Heart left ventricle (tissue), 16 donors: ENCODE data around the gene EYA4. TPM values are rescaled to one million over a fixed set of nuclear protein-coding genes. Genes with fewer than 3 reads are reported as not detected.
A peak's percentile ranks its signal among the peaks of the same experiment; 100 is the strongest.

ENCODE experiments used
- ATAC-seq, 4 donors: fragments of 200-7000 bp; cut with Tn5 transposase; one replicate each; pipeline ENCODE4 v1.9.1; 2020 to 2022; ENCODE audit warnings: moderate library complexity in 4 of 4, mild to moderate bottlenecking in 3 of 4, moderate number of reproducible peaks in 1 of 4
- DNase-seq, 5 donors: peaks; one replicate each; pipeline ENCODE4 v3.0.0-alpha.2; 2020
- H3K27ac ChIP-seq, 12 donors: fragments of 200-600 bp; sonication (generic) in 4 of 12; one replicate each; pipeline versions ENCODE4 v1.5.0 to v1.8.0; 2016 to 2022; ENCODE audit warnings: mild to moderate bottlenecking in 2 of 12
- H3K27me3 ChIP-seq, 9 donors: fragments of 200-600 bp; sonication (generic) in 2 of 9; one replicate each; pipeline versions ENCODE4 v1.5.1 to v1.8.0; 2016 to 2022; ENCODE audit warnings: mild to moderate bottlenecking in 3 of 9
- H3K36me3 ChIP-seq, 9 donors: fragments of 200-600 bp; sonication (generic) in 2 of 9; one replicate each; pipeline versions ENCODE4 v1.5.0 to v1.8.0; 2018 to 2022; ENCODE audit warnings: mild to moderate bottlenecking in 2 of 9
- H3K4me1 ChIP-seq, 12 donors: fragments of 200-600 bp; sonication (generic) in 4 of 12; one replicate each; pipeline versions ENCODE4 v1.5.0 to v1.8.0; 2016 to 2022; ENCODE audit warnings: mild to moderate bottlenecking in 3 of 12
- H3K4me3 ChIP-seq, 12 donors: fragments of 200-600 bp; sonication (generic) in 4 of 12; one replicate each; pipeline versions ENCODE4 v1.5.0 to v1.8.0; 2017 to 2022; ENCODE audit warnings: mild to moderate bottlenecking in 9 of 12, moderate library complexity in 4 of 12
- H3K9me3 ChIP-seq, 12 donors: fragments of 200-600 bp; sonication (generic) in 4 of 12; one replicate each; pipeline versions ENCODE4 v1.5.0 to v1.8.0; 2016 to 2022; ENCODE audit warnings: mild to moderate bottlenecking in 1 of 12
- POLR2A ChIP-seq, 2 donors: fragments of 450-650 bp; IDR thresholded peaks; one replicate each; pipeline ENCODE4 v1.6.1; 2017; ENCODE audit warnings: antibody characterized with exemption in 2 of 2, mild to moderate bottlenecking in 2 of 2, moderate library complexity in 2 of 2
- WGBS, 4 donors: extraction: QIAGEN DNeasy Blood & Tissue Kit in 2 of 4; methylation state at CpG; one replicate each; pipeline versions ENCODE4 v1.1.5 to v1.1.7; 2013 to 2018; 5-methylcytosine and 5-hydroxymethylcytosine counted together
- intact Hi-C, 10 donors: fragments of 100-400 bp; cut with DNase I; formaldehyde crosslinking; loops; one replicate each; pipeline versions ENCODE4 v1.11.1 to v1.14.2; 2022
- polyA plus RNA-seq, 2 donors: library from polyadenylated mRNA; stranded (reverse); fragments of 200-250 nt; gene quantifications; one replicate each; pipeline ENCODE4 v1.2.3, GENCODE V29; 2013
- total RNA-seq, 9 donors: library from RNA; depleted of rRNA in 2 of 9; stranded (reverse); fragments of >200 nt in 2 of 9; fragmentation: NEBNext Ultra II Directional in 3 of 9; extraction: Animal tissue kit (Norgen Biotek cat#: 25700) in 3 of 9; gene quantifications; one replicate each; pipeline versions ENCODE4 v1.1.0 to v1.2.4, GENCODE V29; 2016 to 2023
- TF ChIP-seq, protein P1 (sequence below), 12 donors: fragments of 200-600 bp; sonication (generic) in 4 of 12; IDR thresholded peaks; one replicate each; pipeline versions ENCODE4 v1.5.0 to v1.8.0; 2018 to 2022; ENCODE audit warnings: antibody characterized with exemption in 12 of 12, mild to moderate bottlenecking in 5 of 12
- donor health status: ischemic (EF 13 %, LVEDD 7.1; RV severe dilation, severe dysfunction).
- donor health status: healthy with polysubstance abuse.
- donor health status: DM: no; HTN: yes; CAD: no.
- donor health status: DM: no; HTN: no; CAD: no.
- donor health status: ischemic (EF 25% LVEDD 6.9; RV normal size, moderate dysfunction).
- donor health status: ischemic (EF 25% LVEDD 5.7; RV mildly dilated, moderate dysfunction).
- donor health status: healthy.
- donor health status: DM: yes; HTN: yes; CAD: no.
- donor health status: ischemic (EF 35%, LVEDD 5.7; RV mildly dilated, moderate dysfunction).
- donor health status: nonischemic (EF 11% LVEDD 7.7; RV severe dilation, severe dysfunction).
- donor health status: DM: yes; HTN: yes; CAD: no.
- donor health status: PGD.
- donor health status: ischemic (EF 29% LVEDD 5.4; RV normal size, mild dysfunction).
- donor health status: nonischemic (EF 23%, LVEDD 6.1; RV moderate dilation, normal function).

The EYA4 gene
- total and polyA plus RNA-seq, 11 donors = 3.6 to 29.6 (median 21.7) TPM

DNA sequence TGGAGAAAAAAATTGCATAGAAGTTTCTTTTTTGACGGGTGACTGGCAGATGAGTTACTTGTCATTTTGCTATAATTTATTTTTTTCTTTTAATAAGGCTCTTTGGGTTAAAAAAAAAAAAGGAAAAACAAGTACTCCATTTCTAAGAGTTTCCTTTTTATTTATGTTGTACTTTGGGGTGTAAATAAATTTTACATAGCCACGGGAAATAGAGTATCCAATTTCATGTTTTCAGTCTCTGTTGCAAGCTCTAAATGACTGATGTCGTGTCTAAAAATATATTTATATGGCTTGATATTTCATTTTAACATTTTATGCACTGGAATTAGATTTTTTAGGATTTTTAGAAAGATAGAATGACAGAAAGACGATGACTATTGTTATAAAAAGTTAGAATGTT lies 3.4 kb downstream of the EYA4 start:
- Histone ChIP-seq H3K27ac (peak overlapping the region in 8 of 12 donors; percentile 19 to 93 (median 83)), H3K9me3 (no peaks in the 10 kb centered on the region), H3K4me3 (peak overlapping the region in 3 of 12 donors; percentile 61 to 72 (median 65)), H3K27me3 (peaks cover 0 to 66% (median 15%) of the 10 kb centered on the region in 9 donors), H3K36me3 (no peaks in the 10 kb centered on the region), H3K4me1 (peaks cover 0 to 22% (median 0%) of the 10 kb centered on the region in 12 donors)
- 26 to 39% (median 34%) methylated on average over 4 of the region's 4 CpGs for WGBS, 4 donors
- intact Hi-C loops = loop anchor here in 6 of 10 donors (5.0 to 10.0 kb wide), 7 partner anchors 120 to 282 kb away; no protein-coding TSS in a partner anchor
- DNase-seq = no peak
- no peak for ATAC-seq
- TF ChIP-seq, protein P1, sequence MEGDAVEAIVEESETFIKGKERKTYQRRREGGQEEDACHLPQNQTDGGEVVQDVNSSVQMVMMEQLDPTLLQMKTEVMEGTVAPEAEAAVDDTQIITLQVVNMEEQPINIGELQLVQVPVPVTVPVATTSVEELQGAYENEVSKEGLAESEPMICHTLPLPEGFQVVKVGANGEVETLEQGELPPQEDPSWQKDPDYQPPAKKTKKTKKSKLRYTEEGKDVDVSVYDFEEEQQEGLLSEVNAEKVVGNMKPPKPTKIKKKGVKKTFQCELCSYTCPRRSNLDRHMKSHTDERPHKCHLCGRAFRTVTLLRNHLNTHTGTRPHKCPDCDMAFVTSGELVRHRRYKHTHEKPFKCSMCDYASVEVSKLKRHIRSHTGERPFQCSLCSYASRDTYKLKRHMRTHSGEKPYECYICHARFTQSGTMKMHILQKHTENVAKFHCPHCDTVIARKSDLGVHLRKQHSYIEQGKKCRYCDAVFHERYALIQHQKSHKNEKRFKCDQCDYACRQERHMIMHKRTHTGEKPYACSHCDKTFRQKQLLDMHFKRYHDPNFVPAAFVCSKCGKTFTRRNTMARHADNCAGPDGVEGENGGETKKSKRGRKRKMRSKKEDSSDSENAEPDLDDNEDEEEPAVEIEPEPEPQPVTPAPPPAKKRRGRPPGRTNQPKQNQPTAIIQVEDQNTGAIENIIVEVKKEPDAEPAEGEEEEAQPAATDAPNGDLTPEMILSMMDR (IDR thresholded peaks at IDR 0.05) = no peak
- TF ChIP-seq POLR2A (IDR thresholded peaks at IDR 0.05) = no peak

DNA sequence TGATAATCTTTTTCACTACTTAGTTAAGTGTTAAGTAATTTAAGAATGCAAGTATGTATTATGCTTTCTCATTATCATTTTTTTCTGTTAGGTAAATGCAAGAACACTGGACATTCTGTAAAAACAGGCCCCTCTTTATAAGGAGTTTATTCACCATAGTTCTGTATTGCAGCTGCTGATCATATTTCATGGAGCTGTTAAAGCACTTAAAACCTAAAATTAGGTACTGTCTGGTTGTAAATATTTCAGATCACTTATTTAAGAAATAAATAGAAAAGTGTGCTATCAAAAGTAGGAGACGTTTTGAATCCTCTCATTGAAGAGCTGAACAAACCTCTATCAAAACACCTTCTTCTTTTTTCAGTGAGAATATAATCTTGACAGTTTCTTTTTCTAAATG lies 3.9 kb downstream of the EYA4 start:
- no peak for DNase-seq
- Histone ChIP-seq H3K4me3 (peak overlapping the region in 1 of 12 donors; percentile 72), H3K4me1 (peaks cover 0 to 22% (median 0%) of the 10 kb centered on the region in 12 donors), H3K36me3 (no peaks in the 10 kb centered on the region), H3K27ac (peak overlapping the region in 7 of 12 donors; percentile 14 to 84 (median 31)), H3K9me3 (no peaks in the 10 kb centered on the region), H3K27me3 (peaks cover 0 to 66% (median 15%) of the 10 kb centered on the region in 9 donors)
- TF ChIP-seq, protein P1 (IDR thresholded peaks at IDR 0.05) = no peak
- TF ChIP-seq POLR2A (IDR thresholded peaks at IDR 0.05) = no peak
- 12 to 32% (median 20%) methylated on average over 1 of the region's 1 CpG for WGBS, 4 donors
- intact Hi-C loops = loop anchor here in 4 of 10 donors (10.0 kb wide), 3 partner anchors 120 to 280 kb away; no protein-coding TSS in a partner anchor
- no peak for ATAC-seq

DNA sequence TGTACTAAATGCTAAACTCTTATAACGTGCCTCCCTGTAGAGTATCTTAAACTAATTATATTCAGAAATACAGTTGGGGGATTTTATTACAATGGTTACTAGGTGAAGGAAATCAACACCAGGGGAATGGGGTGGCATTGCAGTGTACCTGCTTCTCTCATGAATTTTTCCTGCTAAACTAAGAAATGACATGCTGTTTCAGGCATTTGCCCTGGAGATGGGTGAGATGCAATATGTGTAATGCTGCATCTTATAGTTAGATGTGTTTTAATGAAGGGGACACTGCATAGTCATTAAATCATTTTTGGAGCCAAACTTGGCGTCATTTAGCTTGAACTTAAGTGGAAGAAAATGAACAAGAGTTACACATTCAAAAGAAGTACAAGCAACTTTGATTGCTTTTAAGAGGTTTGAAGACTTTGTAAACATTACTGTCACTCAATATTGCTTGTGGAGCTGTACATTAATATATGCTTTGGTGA lies 4.3 kb downstream of the EYA4 start:
- Histone ChIP-seq H3K27ac (peak overlapping the region in 7 of 12 donors; percentile 14 to 84 (median 31)), H3K4me3 (peak overlapping the region in 1 of 12 donors; percentile 72), H3K27me3 (peaks cover 0 to 63% (median 15%) of the 10 kb centered on the region in 9 donors)

DNA sequence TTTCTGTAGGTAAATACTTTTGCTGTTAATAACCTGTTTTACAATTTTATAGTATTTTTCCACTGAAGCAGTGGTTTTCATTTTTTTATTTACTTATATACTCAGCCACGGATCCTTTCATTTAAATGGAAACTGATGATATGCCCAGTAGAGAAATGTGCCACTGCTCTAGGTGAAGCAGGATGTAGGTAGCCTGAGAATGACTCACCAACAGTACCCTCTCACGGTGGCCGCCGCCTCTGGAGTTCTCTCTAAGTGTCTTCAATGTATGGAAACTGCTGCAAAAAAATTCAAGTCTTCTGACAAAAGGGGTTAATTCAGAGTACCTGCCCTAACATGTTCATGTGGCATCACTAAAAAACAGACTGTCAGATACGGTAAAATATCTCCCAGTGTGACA lies 6.4 kb downstream of the EYA4 start:
- no peak for ATAC-seq
- Histone ChIP-seq H3K27me3 (peaks cover 0 to 47% (median 2%) of the 10 kb centered on the region in 9 donors), H3K4me1 (peaks cover 0 to 2% (median 0%) of the 10 kb centered on the region in 12 donors), H3K36me3 (no peaks in the 10 kb centered on the region), H3K4me3 (no peak overlapping the region), H3K9me3 (no peaks in the 10 kb centered on the region), H3K27ac (no peak overlapping the region)
- intact Hi-C loops = loop anchor here in 4 of 10 donors (10.0 kb wide), 3 partner anchors 117 to 283 kb away; no protein-coding TSS in a partner anchor
- TF ChIP-seq, protein P1 (IDR thresholded peaks at IDR 0.05) = no peak
- TF ChIP-seq POLR2A (IDR thresholded peaks at IDR 0.05) = no peak
- DNase-seq = no peak
- WGBS, 4 donors = 68 to 83% (median 81%) methylated on average over 5 of the region's 5 CpGs

More for the DNA sequence above, 4.3 kb downstream of the EYA4 start:
- intact Hi-C loops = loop anchor here in 4 of 10 donors (10.0 kb wide), 3 partner anchors 119 to 281 kb away; no protein-coding TSS in a partner anchor
- Histone ChIP-seq H3K9me3 (no peaks in the 10 kb centered on the region), H3K36me3 (no peaks in the 10 kb centered on the region), H3K4me1 (peaks cover 0 to 21% (median 0%) of the 10 kb centered on the region in 12 donors)
- DNase-seq (no peak), ATAC-seq (no peak)
- 40 to 57% (median 55%) methylated on average over 2 of the region's 2 CpGs for WGBS, 4 donors
- no peak for TF ChIP-seq POLR2A (IDR thresholded peaks at IDR 0.05)
